OCI-LY7 (cell line): ENCODE data around the gene FAM111A. TPM values are rescaled to one million over a fixed set of nuclear protein-coding genes. Genes with fewer than 3 reads are reported as not detected.

Source experiments
- BruUV-seq: library from RNA; stranded (reverse); fragments of 400-500 nt; replicated peaks from 2 replicates; lab custom pipeline; 2021; lab: Mats Ljungman, UMichigan
- CTCF ChIA-PET: fragments of 300-600 bp; sonication (Branson Sonifier 250); formaldehyde crosslinking; loops from one replicate; lab custom pipeline; 2022; ENCODE audit warnings: antibody characterized with exemption; ENCODE audit not compliant: unreplicated experiment; lab: Charles Lee
- POLR2A ChIA-PET: fragments of 300-600 bp; sonication (Branson Sonifier 250); formaldehyde crosslinking; loops from one replicate; lab custom pipeline; 2022; ENCODE audit warnings: antibody characterized with exemption; lab: Charles Lee
- DNase-seq: peaks from one replicate; pipeline ENCODE4 v3.0.0-alpha.2; 2015; ENCODE audit warnings: low spot score
- H2AFZ ChIP-seq: fragments of 200-600 bp; sonication (generic), shearing (Covaris generic); 2 replicates; pipeline ENCODE4 v1.6.1; 2014; ENCODE audit warnings: mild to moderate bottlenecking, antibody characterized with exemption, low read length, moderate library complexity
- H3K27ac ChIP-seq: fragments of 200-600 bp; sonication (generic); 2 replicates; pipeline ENCODE4 v1.5.1; 2014; ENCODE audit warnings: mixed run types, low read depth, mild to moderate bottlenecking, moderate library complexity, low read length, inconsistent platforms; ENCODE audit not compliant: poor library complexity, severe bottlenecking
- H3K36me3 ChIP-seq: fragments of 200-600 bp; sonication (generic); 2 replicates; pipeline ENCODE4 v1.6.1; 2014; ENCODE audit warnings: mild to moderate bottlenecking, antibody characterized with exemption, low read length, moderate library complexity, mixed read lengths; ENCODE audit not compliant: insufficient read depth
- H3K4me1 ChIP-seq: fragments of 200-600 bp; sonication (generic); 2 replicates; pipeline ENCODE4 v1.5.1; 2014; ENCODE audit warnings: mild to moderate bottlenecking, low read length; ENCODE audit not compliant: insufficient read depth, poor library complexity, severe bottlenecking
- H3K4me2 ChIP-seq: fragments of 200-600 bp; sonication (generic); 2 replicates; pipeline ENCODE4 v1.6.1; 2014; ENCODE audit warnings: mild to moderate bottlenecking, low read length
- H3K4me3 ChIP-seq: fragments of 200-600 bp; sonication (generic); 2 replicates; pipeline ENCODE4 v1.5.1; 2014; ENCODE audit warnings: mild to moderate bottlenecking, low read depth, low read length; ENCODE audit not compliant: poor library complexity, severe bottlenecking
- H3K79me2 ChIP-seq: fragments of 200-600 bp; sonication (generic); 2 replicates; pipeline ENCODE4 v1.6.1; 2016; ENCODE audit warnings: low read depth, mild to moderate bottlenecking, low read length, moderate library complexity, mixed read lengths; ENCODE audit not compliant: insufficient read depth
- H3K9me2 ChIP-seq: fragments of 200-600 bp; sonication (generic); 2 replicates; pipeline ENCODE4 v1.6.1; 2016; ENCODE audit warnings: mild to moderate bottlenecking, low read length, mixed read lengths; ENCODE audit not compliant: insufficient read depth
- H3K9me3 ChIP-seq: fragments of 200-600 bp; sonication (generic); 2 replicates; pipeline ENCODE4 v1.6.1; 2014; ENCODE audit warnings: mild to moderate bottlenecking, mixed run types, low read length, mixed read lengths
- H4K20me1 ChIP-seq: fragments of 200-600 bp; sonication (generic); 2 replicates; pipeline ENCODE4 v1.6.1; 2014; ENCODE audit warnings: mild to moderate bottlenecking, antibody characterized with exemption, low read length, moderate library complexity, mixed read lengths; ENCODE audit not compliant: insufficient read depth
- CTCF ChIP-seq: fragments of 200-600 bp; sonication (generic); conservative IDR thresholded peaks from 2 replicates; pipeline ENCODE4 v1.5.1; 2014; ENCODE audit warnings: mild to moderate bottlenecking, antibody characterized with exemption, low read length, moderate library complexity, mixed read lengths
- EZH2phosphoT487 ChIP-seq: fragments of 200-600 bp; sonication (generic); IDR thresholded peaks from 2 replicates; pipeline ENCODE4 v1.6.1; 2018; ENCODE audit warnings: low read depth, borderline replicate concordance, mild to moderate bottlenecking, mixed run types, antibody characterized with exemption, low read length, moderate library complexity, mixed read lengths
- intact Hi-C: fragments of 100-400 bp; cut with micrococcal nuclease; formaldehyde crosslinking; loops from one replicate; pipeline ENCODE4 v1.10.0; 2022; ENCODE audit not compliant: unreplicated experiment
- total RNA-seq, 2 experiments: library from RNA; depleted of rRNA in 1 of 2; stranded (reverse); fragments of >200 nt in 1 of 2; shearing (Covaris generic) in 1 of 2; gene quantifications; 2 replicates each; pipeline ENCODE4 v1.2.3, GENCODE V29; 2014 to 2022

FAM111A gene
- total RNA-seq, 2 experiments from 2014 or later: 83.9 to 93.7 TPM

GRCh38 chr11:59137190-59137589 is 5.5 kb upstream of the FAM111A start:
- Histone ChIP-seq H3K4me1 (peaks cover 7% of the 10 kb centered on the region), H3K27ac (no peak overlapping the region), H3K9me3 (peaks cover 22% of the 10 kb centered on the region), H2AFZ (no peak overlapping the region), H3K36me3 (peaks cover 32% of the 10 kb centered on the region), H3K9me2 (no peaks in the 10 kb centered on the region), H3K4me3 (no peak overlapping the region), H3K4me2 (no peak overlapping the region), H3K79me2 (peaks cover 6% of the 10 kb centered on the region; the same call in 1 of the 2 replicates), H4K20me1 (no peaks in the 10 kb centered on the region)
- POLR2A ChIA-PET: no interaction called here
- no TSS peak for BruUV-seq
- no peak for DNase-seq
- CTCF ChIA-PET: no interaction called here
- no peak for TF ChIP-seq EZH2phosphoT487
- no peak for TF ChIP-seq CTCF
- intact Hi-C loops: loop anchor here (2.0 to 10.0 kb wide), 4 partner anchors 34 to 485 kb away; no protein-coding TSS in a partner anchor

GRCh38 chr11:59138643-59139042 is 4.0 kb upstream of the FAM111A start:
- TF ChIP-seq EZH2phosphoT487 (no peak), CTCF (no peak)
- peaks cover 7% of the 10 kb centered on the region for H3K9me3 ChIP-seq
- H2AFZ ChIP-seq: no peak overlapping the region
- POLR2A ChIA-PET: no interaction called here
- H3K4me3 ChIP-seq: no peak overlapping the region
- H3K36me3 ChIP-seq: peaks cover 17% of the 10 kb centered on the region
- H3K4me2 ChIP-seq: no peak overlapping the region
- DNase-seq: no peak
- peaks cover 13% of the 10 kb centered on the region for H3K4me1 ChIP-seq
- intact Hi-C loops: loop anchor here (5.0 to 10.0 kb wide), 3 partner anchors 214 to 486 kb away; no protein-coding TSS in a partner anchor
- CTCF ChIA-PET: no interaction called here
- H3K27ac ChIP-seq: no peak overlapping the region
- peaks cover 6% of the 10 kb centered on the region; the same call in 1 of the 2 replicates for H3K79me2 ChIP-seq
- no peaks in the 10 kb centered on the region for H4K20me1 ChIP-seq
- no TSS peak for BruUV-seq
- no peaks in the 10 kb centered on the region for H3K9me2 ChIP-seq

GRCh38 chr11:59141191-59141590 is 1.5 kb upstream of the FAM111A start:
- intact Hi-C loops: loop anchor here (10.0 kb wide), 1 partner anchor 674 kb away; the partner anchor contains the start of gene MRPL16
- no peak for TF ChIP-seq CTCF
- H3K4me2 ChIP-seq: peak overlapping the region; percentile 95
- H2AFZ ChIP-seq: no peak overlapping the region
- no peaks in the 10 kb centered on the region for H4K20me1 ChIP-seq
- peaks cover 2% of the 10 kb centered on the region for H3K36me3 ChIP-seq
- ChIA-PET POLR2A (interaction anchor here (0.7 to 1.3 kb wide), 3 partner anchors 11 to 45 kb away, joined by 3 to 8 read pairs (median 4); no protein-coding TSS in a partner anchor), CTCF (interaction anchor here (1.8 kb wide), 1 partner anchor 17 kb away, joined by 7 read pairs; no protein-coding TSS in a partner anchor)
- DNase-seq: no peak
- peak overlapping the region; percentile 90 for H3K4me3 ChIP-seq
- H3K4me1 ChIP-seq: peaks cover 24% of the 10 kb centered on the region
- no TSS peak for BruUV-seq
- H3K9me3 ChIP-seq: no peaks in the 10 kb centered on the region
- H3K79me2 ChIP-seq: peaks cover 19% of the 10 kb centered on the region
- H3K27ac ChIP-seq: no peak overlapping the region
- no peaks in the 10 kb centered on the region for H3K9me2 ChIP-seq
